Adrenal gland (tissue), 12 donors: ENCODE measurements around the gene SCP2D1. TPM values are rescaled to one million over a fixed set of nuclear protein-coding genes. Genes with fewer than 3 reads are reported as not detected.

ENCODE experiments used
- DNase-seq, 7 donors: peaks; one replicate each; pipeline ENCODE4 v3.0.0-alpha.2; 2019 to 2020
- H3K27ac ChIP-seq, 5 donors: fragments of 200-600 bp; sonication (generic) in 4 of 5; 1 replicate in 3 of 5; 2 replicates in 2 of 5; pipeline versions ENCODE4 v1.5.1 to v1.8.0; 2016 to 2020; ENCODE audit warnings: mild to moderate bottlenecking in 1 of 5
- H3K27me3 ChIP-seq: fragments of 200-600 bp; 2 replicates; pipeline ENCODE4 v1.8.0; 2021
- H3K36me3 ChIP-seq, 2 donors: fragments of 200-600 bp; replicated peaks in 1 of 2; 1 replicate in 1 of 2; 2 replicates in 1 of 2; pipeline versions ENCODE4 v1.5.1 to v1.8.0; 2018 to 2022
- H3K4me1 ChIP-seq, 2 donors: fragments of 200-600 bp; replicated peaks in 1 of 2; 1 replicate in 1 of 2; 2 replicates in 1 of 2; pipeline versions ENCODE4 v1.5.1 to v1.8.0; 2018 to 2021
- H3K4me3 ChIP-seq, 4 donors: fragments of 200-600 bp; sonication (generic) in 3 of 4; one replicate each; pipeline ENCODE4 v1.5.1; 2016 to 2018
- H3K9me3 ChIP-seq, 3 donors: fragments of 200-600 bp; sonication (generic) in 1 of 3; replicated peaks in 1 of 3; 1 replicate in 2 of 3; 2 replicates in 1 of 3; pipeline versions ENCODE4 v1.5.1 to v1.8.0; 2016 to 2021
- POLR2A ChIP-seq, 2 donors: fragments of 450-650 bp; IDR thresholded peaks; one replicate each; pipeline ENCODE4 v1.6.1; 2017; ENCODE audit warnings: antibody characterized with exemption in 2 of 2, mild to moderate bottlenecking in 2 of 2, moderate library complexity in 1 of 2
- WGBS, 4 donors: extraction: QIAGEN DNeasy Blood & Tissue Kit in 2 of 4; methylation state at CpG; one replicate each; pipeline versions ENCODE4 v1.1.5 to v1.1.7; 2013 to 2017; 5-methylcytosine and 5-hydroxymethylcytosine counted together
- intact Hi-C, 2 donors: fragments of 100-400 bp; cut with DNase I; formaldehyde crosslinking; loops; one replicate each; pipeline versions ENCODE4 v1.14.1 to v1.15.0; 2022 to 2023
- polyA plus RNA-seq, 3 donors: library from polyadenylated mRNA; stranded (reverse); fragments of 200-250 nt in 2 of 3; fragments of 350-450 nt in 1 of 3; fragmentation: Illumina TruSeq in 1 of 3; extraction: RNeasy Lipid Tissue Mini Kit (QIAGEN cat#74804) in 1 of 3; gene quantifications; one replicate each; pipeline ENCODE4 v1.2.3, GENCODE V29; 2013 to 2014
- total RNA-seq, 9 donors: library from RNA; depleted of rRNA in 4 of 9; stranded (reverse); fragments of >200 nt in 4 of 9; fragments of 120-200 nt in 1 of 9; fragmentation: NEBNext Ultra II Directional in 1 of 9; extraction: Animal tissue kit (Norgen Biotek cat#: 25700) in 1 of 9; gene quantifications; one replicate each; pipeline versions ENCODE4 v1.1.0 to v1.2.4, GENCODE V29; 2013 to 2023
- TF ChIP-seq, protein P1 (sequence below), 6 experiments: fragments of 450-650 bp in 4 of 6; fragments of 200-600 bp in 2 of 6; sonication (generic) in 1 of 6; IDR thresholded peaks; 1 replicate in 5 of 6; 2 replicates in 1 of 6; pipeline versions ENCODE4 v1.5.1 to v1.8.0; 2016 to 2021; ENCODE audit warnings: antibody characterized with exemption in 6 of 6, mild to moderate bottlenecking in 2 of 6, moderate library complexity in 1 of 6
- donor health status: healthy with polysubstance abuse.
- donor health status: Bipolar disorder and iron deficiency.
- donor health status: DM: yes; HTN: yes; CAD: no.
- donor health status: DM: no; HTN: no; CAD: no.
- donor health status: DM: no; HTN: no; CAD: no.
- donor health status: DM: yes; HTN: yes; CAD: no.

Gene SCP2D1
- total and polyA plus RNA-seq, 12 donors: not detected

GRCh38 chr20:18811186-18811585 lies 2.4 kb upstream of the SCP2D1 start:
- no peaks in the 10 kb centered on the region for H3K9me3 ChIP-seq
- no peaks in the 10 kb centered on the region for H3K36me3 ChIP-seq
- TF ChIP-seq, protein P1, sequence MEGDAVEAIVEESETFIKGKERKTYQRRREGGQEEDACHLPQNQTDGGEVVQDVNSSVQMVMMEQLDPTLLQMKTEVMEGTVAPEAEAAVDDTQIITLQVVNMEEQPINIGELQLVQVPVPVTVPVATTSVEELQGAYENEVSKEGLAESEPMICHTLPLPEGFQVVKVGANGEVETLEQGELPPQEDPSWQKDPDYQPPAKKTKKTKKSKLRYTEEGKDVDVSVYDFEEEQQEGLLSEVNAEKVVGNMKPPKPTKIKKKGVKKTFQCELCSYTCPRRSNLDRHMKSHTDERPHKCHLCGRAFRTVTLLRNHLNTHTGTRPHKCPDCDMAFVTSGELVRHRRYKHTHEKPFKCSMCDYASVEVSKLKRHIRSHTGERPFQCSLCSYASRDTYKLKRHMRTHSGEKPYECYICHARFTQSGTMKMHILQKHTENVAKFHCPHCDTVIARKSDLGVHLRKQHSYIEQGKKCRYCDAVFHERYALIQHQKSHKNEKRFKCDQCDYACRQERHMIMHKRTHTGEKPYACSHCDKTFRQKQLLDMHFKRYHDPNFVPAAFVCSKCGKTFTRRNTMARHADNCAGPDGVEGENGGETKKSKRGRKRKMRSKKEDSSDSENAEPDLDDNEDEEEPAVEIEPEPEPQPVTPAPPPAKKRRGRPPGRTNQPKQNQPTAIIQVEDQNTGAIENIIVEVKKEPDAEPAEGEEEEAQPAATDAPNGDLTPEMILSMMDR (IDR thresholded peaks at IDR 0.05): no peak
- TF ChIP-seq POLR2A (IDR thresholded peaks at IDR 0.05): no peak
- intact Hi-C loops: no loop called here
- WGBS, 4 donors: 81 to 88% (median 85%) methylated on average over 6 of the region's 6 CpGs
- DNase-seq: no peak
- no peak overlapping the region for H3K27ac ChIP-seq
- H3K4me1 ChIP-seq: no peaks in the 10 kb centered on the region
- H3K4me3 ChIP-seq: no peak overlapping the region
- H3K27me3 ChIP-seq: no peaks in the 10 kb centered on the region

- Histone ChIP-seq H3K36me3 (no peaks in the 10 kb centered on the region), H3K27ac (no peak overlapping the region), H3K27me3 (no peaks in the 10 kb centered on the region), H3K4me3 (no peak overlapping the region), H3K9me3 (no peaks in the 10 kb centered on the region), H3K4me1 (no peaks in the 10 kb centered on the region)
- no peak for TF ChIP-seq POLR2A (IDR thresholded peaks at IDR 0.05)
- TF ChIP-seq, protein P1 (IDR thresholded peaks at IDR 0.05): no peak
- DNase-seq: no peak
- WGBS, 4 donors: 57 to 95% (median 82%) methylated on average over 3 of the region's 3 CpGs
- intact Hi-C loops: no loop called here
These were observed 1.7 kb upstream of the SCP2D1 start for GRCh38 chr20:18811904-18812303.

DNA sequence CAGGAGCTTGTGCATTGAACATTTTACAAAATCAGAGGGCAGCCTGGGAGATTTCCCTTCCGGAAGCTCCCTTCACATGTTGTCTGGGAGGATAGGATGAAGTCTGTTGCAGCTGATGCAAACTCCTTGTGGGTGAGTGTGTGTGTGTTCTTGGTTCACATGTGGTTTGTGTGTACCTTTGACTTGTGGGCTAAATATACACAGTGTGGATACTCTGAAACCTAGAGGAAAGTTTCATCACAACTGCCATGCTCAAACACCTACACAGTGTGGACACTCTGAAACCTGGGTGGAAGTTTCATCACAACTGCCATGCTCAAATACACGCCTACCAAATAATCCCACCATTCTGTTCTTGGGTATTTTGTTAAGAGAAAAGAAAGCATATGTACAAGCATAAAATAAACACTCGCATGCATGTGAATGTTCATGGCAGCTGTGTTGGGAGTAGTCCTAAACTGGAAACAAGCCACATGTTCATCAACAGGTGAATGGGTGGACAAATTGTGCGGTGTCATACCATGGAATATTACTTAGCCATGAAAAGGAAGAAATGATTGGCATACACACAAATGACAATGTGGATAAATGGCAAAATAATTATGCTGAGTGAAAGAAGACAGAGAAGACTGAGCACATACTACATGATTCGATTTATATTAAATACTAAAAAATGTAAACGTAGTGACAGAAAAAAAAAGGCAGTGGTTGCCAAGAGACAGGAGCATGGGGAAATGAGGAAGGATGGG lies 1.8 kb downstream of the SCP2D1 start:
- Histone ChIP-seq H3K4me1 (no peaks in the 10 kb centered on the region), H3K27ac (no peak overlapping the region), H3K27me3 (no peaks in the 10 kb centered on the region), H3K9me3 (no peaks in the 10 kb centered on the region), H3K4me3 (no peak overlapping the region), H3K36me3 (no peaks in the 10 kb centered on the region)
- no peak for DNase-seq
- TF ChIP-seq, protein P1 (IDR thresholded peaks at IDR 0.05): no peak
- no peak for TF ChIP-seq POLR2A (IDR thresholded peaks at IDR 0.05)
- 89 to 94% (median 92%) methylated on average over 6 of the region's 6 CpGs for WGBS, 4 donors
- intact Hi-C loops: no loop called here

DNA sequence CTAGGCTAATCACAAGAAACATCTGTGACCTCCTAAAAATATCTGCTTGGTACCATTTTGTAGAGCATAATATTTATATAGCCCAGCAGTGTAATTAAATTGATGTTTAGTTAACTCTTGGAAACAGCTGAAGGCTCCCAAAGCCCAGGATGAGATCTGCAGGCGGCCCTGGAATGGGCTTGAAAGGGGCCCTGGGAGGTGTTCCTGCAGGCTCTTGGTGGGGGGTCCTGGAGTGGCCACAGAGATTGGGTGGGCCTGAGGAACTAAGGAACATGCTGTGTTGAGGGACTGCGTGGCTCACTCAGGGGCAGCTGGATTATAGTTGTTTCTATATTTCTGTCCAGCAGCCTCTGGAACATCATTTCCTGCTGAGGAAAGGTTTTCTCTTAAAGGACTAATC lies 9.2 kb downstream of the SCP2D1 start:
- DNase-seq: no peak
- H3K27me3 ChIP-seq: no peaks in the 10 kb centered on the region
- no peaks in the 10 kb centered on the region for H3K4me1 ChIP-seq
- TF ChIP-seq POLR2A (IDR thresholded peaks at IDR 0.05): no peak
- TF ChIP-seq, protein P1 (IDR thresholded peaks at IDR 0.05): no peak
- no peaks in the 10 kb centered on the region for H3K36me3 ChIP-seq
- no peak overlapping the region for H3K27ac ChIP-seq
- WGBS, 4 donors: 63 to 83% (median 81%) methylated on average over 2 of the region's 2 CpGs
- intact Hi-C loops: no loop called here
- no peak overlapping the region for H3K4me3 ChIP-seq
- no peaks in the 10 kb centered on the region for H3K9me3 ChIP-seq
